GM18526 (cell line): ENCODE data around the gene GIPC3.

Experiments
- POLR2A ChIP-seq: IDR thresholded peaks from 3 replicates; pipeline ENCODE4 v1.6.1; 2011; ENCODE audit not compliant: insufficient read length; ENCODE audit errors: extremely low read depth

Gene GIPC3

GRCh38 chr19:3585301-3586126 is at the start of gene GIPC3:
Gene GIPC3, plus strand, starts transcription at chr19:3585478. Its CDS starts 120 bp downstream, at chr19:3585598.
- no peak for TF ChIP-seq POLR2A

DNA sequence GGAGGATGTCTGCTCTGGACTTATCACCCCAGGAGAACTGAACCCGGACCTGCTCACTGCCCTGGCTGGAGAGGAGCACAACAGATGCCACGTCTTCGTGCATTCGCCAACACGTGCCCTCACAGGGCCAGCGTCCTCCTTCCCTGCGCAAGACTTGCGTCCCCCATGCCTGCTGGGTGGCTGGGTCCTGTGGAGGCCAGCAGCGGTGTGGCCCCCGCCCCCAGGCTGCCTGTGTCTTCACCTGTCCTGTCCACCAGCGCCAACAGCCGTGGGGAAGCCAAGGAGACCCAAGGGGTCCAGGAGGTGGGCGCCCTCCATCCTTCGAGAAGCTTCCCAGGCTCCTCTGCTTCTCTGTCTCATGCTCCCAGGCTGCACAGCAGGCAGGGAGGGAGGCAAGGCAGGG is 49.7 kb upstream of the GIPC3 start:
- no peak for TF ChIP-seq POLR2A

- TF ChIP-seq POLR2A: no peak
Measured at GRCh38 chr19:3535981-3536380, 49.3 kb upstream of the GIPC3 start.

DNA sequence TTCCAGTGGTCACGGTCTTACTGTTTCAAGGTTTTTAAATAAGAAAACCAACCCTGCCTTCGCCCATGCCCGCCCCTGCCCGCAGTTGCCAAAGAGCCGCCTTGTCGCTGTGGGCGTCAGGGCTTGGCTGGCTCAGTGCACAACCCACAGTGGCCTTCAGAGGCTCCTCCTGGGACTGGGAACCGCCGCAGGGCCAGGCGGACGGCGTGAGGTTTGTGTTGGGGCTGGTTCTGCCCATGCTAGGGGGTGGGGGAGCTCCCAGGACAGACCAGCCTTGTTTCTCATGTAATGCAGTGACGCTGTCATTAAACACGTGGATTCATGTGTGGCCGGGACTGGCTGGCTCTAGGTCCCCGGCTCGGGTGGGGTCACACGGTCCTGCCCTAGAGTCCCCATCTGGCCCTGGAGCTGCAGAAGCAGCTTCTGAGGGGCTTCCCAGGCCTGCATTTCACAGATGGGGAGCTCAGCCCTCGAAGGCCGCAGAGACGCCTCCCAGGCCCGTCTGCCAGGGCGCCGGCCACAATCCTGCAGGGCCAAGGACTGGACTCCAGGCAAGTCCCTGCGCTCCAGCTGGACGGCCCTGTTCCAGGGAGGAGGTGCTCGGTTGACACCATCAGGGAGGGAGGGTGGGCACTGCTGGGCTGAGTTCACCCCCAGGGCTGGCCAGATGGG is 48.7 kb upstream of the GIPC3 start:
- TF ChIP-seq POLR2A: no peak

DNA sequence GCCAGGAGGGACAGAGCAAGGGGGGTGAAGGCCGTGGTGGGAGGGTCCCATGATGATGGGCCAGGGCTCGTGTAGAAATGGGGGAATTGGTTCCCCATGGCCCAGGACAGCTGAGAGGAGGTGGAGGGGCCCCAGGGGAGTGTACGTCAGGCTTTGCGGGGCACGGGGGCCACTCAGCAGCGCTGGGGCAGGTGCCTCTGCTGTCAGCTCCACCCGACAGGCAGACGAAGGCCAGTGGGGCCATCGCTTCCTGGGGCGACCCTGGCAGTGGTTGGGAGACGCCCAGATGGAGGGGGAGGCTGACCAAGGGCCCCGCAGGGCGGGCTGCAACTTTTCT is 48.2 kb upstream of the GIPC3 start:
- TF ChIP-seq POLR2A: no peak

DNA sequence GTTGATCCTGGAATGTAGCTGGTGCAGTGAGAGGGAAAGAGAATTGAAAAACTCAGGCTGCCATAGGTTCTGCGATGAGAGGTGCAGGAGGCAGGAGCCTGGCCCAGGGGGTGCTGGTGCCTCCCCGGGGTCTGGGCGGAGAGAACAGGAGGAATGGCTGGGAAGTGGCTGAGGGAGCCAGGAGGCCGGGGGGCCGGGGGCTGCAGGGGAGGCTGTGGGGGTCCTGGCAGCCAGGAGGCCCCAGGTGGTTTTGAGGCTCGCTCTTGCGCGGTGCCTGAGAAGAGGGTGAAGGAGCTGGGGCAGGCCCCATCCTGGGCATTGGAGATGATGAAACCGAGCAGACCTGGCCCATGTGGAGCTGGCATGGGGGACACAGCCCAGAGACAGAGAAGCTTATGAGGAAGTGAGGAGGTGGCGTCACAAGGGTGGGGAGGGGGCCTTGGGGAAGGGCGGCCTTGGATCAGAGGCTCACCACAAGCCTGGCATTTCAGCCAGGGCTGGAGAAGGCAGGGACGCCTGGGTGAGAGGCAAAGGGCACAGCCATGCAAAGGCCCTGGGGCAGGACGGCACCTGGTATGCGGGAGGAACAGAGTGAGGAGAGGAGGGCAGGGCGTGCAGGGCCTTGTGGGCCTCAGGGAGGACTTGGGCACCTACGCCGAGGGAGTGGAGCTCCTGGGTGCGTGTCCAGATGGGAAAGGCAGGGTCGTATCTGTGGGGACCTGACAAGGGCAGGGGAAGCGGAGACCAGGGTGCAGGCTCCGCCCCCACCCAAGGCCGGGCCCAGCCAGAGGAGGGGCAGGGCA is 47.6 kb upstream of the GIPC3 start:
- no peak for TF ChIP-seq POLR2A

DNA sequence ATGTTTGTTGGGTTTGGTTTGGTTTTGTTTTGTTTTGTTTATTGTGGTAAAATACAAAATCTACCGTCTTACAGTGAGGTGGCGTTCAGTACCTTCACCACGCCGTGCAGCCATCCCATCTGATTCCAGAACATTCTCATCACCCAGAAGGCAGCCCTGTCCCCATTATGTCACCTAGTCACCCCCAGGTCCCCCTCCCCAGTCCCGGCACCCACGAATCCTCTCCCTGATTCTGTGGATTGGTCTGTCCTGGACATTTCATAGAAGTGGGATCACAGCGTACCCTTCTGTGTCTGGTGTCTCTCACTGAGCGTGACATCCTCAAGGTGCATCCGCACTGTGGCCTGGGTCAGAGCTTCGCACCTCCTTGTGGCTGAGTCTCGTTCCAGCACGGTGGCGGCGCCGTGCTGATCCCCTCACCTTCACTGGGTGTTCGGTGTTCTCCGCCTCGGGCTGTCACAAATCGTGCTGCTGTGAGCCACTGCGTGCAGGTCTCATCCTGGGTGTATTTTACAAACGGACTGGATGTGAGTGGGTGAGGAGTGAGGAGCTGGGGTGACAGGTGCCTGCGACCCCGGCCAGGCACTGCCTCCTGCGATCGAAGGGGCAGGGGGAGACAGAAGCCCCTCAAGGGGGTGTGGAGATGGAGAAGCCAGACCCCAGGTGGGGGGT is 46.9 kb upstream of the GIPC3 start:
- TF ChIP-seq POLR2A: no peak

DNA sequence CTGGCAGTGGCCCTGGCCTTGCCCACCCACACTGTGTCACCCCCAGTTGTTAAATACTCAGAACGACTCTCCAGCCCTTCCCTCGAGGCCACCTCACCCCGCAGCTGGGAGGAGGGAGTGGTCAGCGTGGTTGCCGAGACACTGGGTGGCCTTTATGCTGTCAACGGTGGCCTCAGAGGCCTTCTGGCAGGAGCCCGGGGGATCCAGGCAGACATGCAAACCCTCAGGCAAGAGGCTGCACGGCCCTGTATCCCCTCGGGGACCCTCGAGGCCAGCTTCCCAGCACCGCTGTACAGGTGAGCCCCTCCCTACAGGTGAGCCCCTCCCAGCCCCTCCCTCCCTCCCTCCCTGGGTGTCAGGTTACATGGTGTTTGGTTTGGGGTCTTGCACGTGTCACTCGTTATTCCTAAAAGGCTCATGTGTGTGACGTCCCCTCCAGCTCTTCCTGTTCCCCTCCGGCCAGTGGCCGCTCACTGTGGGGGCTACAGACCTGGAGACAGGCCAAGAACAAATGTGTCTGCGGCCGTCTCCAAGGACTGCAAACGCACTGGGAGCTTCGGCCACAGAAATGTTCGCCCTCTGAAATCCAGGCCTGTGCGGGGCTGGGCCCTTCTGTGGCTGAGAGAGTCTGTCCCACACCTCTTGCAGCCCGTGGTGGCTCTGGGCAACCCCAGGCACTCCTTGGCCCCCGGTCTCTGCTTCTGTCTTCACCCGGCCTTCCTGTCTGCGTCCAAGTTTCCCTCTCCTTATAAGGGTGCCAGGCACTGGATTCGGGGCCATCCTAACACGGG is 46.1 kb upstream of the GIPC3 start, which contains the start of gene TEKTIP1:
Gene TEKTIP1, plus strand, starts transcription at position 210 of the 791 bp plus-strand sequence. Its CDS starts 4 bp downstream, at position 214.
- no peak for TF ChIP-seq POLR2A

- no peak for TF ChIP-seq POLR2A
Measured at GRCh38 chr19:3539756-3540118, 45.5 kb upstream of the GIPC3 start.

DNA sequence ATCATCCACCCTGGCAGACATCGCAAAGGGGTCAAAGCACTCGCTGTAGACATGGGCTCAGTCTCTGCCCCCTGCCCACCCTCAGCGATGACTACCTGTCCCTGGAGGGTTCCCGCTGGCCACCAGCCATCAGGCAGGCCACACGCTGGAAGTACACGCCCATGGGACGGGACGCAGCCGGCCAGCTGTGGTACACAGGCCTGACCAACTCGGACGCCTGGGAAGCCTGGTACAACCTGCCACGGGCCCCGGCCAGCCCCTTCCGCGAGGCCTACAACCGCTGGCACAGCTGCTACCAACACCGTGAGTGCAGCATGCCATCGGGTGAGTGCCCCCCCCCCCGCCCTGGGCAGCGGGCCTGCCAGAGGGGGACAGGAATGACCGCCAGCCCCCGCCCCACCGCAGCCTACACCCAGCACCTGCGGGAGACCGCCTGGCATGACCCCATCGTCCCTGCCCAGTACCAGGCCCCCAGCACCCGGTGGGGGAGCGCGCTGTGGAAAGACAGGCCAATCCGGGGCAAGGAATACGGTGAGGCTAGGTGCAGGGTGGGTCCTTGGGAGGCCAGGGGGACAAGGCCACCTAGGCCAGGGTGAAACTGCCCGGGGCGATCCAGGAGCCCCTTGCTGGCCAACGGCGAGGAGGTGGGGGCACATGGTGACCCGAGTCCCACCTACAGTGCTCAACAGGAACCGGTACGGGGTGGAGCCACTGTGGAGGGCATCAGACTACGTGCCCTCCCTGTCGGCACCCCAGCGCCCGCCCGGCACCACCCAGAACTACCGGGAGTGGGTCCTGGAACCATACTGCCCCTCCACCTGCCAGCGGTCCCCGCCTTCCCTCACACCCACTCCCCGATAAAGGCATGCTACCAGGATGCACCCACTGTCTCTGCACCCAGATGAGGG is 41.9 kb upstream of the GIPC3 start:
- no peak for TF ChIP-seq POLR2A

GRCh38 chr19:3544058-3544376 is 41.3 kb upstream of the GIPC3 start:
- TF ChIP-seq POLR2A: no peak

DNA sequence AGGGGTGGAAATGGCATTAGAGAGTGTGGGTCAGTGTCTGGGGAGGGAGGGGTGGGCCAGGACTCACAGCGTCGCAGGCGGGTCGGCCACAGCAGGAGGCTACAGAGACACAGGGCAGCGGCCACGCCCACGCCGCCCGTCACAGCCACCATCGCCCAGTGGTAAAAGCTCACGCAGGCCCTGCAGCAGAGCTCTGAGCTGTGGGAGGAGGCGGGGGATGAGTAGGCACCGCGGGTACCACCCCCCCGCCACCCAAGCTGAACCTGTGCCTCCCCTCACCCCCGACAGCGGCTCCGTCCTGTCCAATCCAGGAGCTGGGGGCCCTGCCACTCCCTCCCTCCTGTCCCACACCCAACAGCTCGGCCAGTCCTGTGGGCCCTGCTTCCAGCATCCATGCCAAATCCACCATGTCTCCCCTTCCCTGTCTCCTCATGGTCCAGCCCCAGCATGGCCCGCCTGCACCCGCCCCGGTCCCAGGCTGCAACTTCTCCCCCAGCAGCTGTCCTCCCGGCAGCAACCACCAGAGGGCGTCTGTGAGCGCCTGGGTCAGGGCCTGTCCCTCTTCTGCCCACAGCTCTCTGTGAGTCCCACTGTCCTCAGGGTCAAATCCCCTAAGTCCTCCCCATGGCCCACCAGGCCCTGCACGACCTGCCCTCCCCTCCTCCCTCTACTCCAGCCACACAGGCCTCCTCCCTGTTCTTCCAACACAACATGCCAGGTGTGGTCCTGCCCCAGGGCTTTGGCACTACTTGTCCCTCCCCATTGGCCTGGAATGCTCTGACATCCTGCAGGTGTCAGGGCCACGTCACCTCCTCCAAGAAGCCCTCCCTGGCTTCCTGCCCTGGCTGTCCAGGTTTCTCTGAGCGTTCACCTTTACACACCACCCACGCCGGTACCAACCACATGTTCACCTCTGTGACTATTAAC is 40.3 kb upstream of the GIPC3 start:
- TF ChIP-seq POLR2A: no peak

DNA sequence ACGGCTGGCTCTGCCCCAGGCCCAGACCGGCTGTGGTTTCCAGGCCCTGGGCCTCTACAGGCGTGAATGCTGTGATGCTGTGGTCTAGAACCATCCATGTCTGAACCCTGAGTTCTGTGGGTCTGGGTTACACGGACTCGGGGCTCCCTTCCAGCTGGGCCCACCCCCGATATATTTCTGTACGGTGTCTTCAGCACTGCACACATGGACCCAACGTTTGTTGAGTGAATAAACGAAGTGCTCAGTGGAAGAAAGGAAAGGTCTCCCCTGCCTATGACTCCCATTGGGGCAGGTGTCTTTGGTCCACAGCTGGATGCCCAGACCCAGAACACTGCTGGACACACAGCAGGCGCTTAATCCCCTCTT is 39.6 kb upstream of the GIPC3 start:
- no peak for TF ChIP-seq POLR2A

DNA sequence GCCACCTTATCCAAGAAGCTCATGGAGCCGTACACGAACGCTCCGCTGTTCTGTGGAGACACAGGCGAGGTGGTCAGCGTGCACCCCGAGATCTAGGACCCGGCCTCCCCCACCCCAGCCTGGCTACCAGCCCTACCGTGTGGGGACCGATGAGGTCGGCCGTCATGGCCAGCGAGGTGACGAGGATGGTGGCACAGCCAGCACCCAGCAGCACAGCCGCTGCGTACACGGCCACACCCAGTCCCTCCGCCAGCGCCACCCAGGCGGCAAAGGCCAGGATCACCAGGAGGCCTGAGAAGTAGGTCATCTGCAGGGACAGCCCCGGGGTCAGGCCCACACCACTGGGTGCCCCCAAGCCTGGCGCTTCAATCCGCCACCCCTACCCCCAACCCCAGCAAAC is 39.2 kb upstream of the GIPC3 start:
- TF ChIP-seq POLR2A: no peak
